GOT3 (cell line): ENCODE data around the gene CEACAM3.

ENCODE experiments used
- DNase-seq: peaks from one replicate; lab custom pipeline; 2025; ENCODE audit warnings: mixed read lengths; lab: John Stamatoyannopoulos, UW

The CEACAM3 gene

GRCh38 chr19:41792513-41793413 lies 3.6 kb upstream of the CEACAM3 start:
- DNase-seq: no peak

GRCh38 chr19:41793414-41793727 lies 3.0 kb upstream of the CEACAM3 start:
- DNase-seq: no peak

DNA sequence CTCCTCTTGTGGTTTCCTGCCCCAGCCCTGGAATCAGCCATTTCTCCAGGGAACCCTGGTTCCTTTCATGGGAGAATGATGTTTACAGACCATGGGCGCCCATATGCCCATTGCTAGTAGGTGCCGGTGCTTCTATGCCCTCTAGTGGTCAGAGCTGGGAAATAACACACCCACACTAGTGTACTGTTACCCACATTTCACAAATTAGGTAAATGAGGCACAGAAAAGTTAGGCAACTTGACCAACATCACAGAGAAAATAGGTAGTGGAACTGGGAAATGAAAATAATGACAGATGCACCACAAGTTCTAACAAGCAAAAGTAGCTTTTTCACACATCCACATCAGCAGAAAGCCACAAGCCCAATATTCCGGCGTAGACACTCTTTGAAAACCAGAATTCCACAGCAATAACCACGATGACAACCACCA lies 1.3 kb upstream of the CEACAM3 start:
- no peak for DNase-seq

DNA sequence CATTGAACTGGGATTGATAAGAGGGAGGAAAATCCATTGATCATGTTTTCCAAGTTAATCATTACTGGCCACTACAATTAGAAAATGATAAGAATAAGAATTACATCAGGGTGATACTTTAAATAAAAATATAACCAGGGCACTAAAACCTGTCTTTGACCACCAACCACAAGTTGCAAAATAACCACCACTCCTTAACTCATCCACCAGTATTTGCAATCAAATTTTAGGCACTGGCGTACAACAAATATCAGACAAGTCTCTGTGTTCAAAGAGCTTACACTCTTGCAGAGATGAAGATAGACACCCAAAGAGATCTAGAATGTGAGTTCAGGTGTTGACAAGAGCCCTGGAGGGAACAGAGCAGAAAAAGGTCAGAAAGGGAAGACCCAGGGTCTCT lies 514 bp downstream of the CEACAM3 start:
- DNase-seq: no peak

GRCh38 chr19:41799444-41800000 lies 3.1 kb downstream of the CEACAM3 start:
- no peak for DNase-seq

DNA sequence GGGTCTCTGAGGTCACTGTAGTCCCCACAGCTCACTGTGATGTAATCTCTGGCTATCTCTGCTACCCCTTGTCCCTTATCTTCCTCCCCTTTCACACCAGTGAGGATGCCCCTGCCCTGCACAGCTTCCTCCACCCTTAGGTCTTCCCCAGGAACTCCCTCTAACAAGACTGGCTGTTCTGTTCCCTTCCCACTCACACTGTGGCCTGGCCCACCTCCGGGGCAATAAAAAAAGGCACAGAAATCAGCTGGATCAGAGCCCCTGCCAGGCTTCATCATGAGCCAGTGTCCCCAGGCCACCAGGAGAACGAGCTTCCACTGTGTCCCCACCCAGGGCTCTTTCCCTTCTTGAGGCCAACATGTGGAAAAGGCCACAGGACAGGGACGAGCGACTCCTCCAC lies 4.6 kb downstream of the CEACAM3 start:
- no peak for DNase-seq

GRCh38 chr19:41801792-41802211 lies 5.4 kb downstream of the CEACAM3 start:
- DNase-seq: no peak

GRCh38 chr19:41802770-41803169 lies 6.4 kb downstream of the CEACAM3 start:
- DNase-seq: no peak

- no peak for DNase-seq
Observed at GRCh38 chr19:41804336-41804735, 7.9 kb downstream of the CEACAM3 start.

DNA sequence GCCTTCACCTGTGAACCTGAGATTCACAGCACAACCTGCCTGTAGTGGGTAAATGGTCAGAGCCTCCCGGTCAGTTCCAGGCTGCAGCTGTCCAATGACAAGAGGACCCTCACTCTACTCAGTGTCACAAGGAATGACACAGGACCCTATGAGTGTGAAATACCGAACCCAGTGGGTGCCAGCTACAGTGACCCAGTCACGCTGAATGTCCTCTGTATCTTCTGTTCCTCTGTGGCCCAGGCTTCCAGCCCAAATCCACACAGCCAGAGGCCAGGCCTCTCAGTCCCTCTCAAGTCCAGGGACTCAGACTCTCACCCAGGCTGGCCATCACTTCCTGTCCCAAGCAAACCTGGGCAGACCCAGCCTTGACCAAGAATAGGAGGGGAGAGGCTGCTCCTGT lies 10.8 kb downstream of the CEACAM3 start:
- DNase-seq: no peak

DNA sequence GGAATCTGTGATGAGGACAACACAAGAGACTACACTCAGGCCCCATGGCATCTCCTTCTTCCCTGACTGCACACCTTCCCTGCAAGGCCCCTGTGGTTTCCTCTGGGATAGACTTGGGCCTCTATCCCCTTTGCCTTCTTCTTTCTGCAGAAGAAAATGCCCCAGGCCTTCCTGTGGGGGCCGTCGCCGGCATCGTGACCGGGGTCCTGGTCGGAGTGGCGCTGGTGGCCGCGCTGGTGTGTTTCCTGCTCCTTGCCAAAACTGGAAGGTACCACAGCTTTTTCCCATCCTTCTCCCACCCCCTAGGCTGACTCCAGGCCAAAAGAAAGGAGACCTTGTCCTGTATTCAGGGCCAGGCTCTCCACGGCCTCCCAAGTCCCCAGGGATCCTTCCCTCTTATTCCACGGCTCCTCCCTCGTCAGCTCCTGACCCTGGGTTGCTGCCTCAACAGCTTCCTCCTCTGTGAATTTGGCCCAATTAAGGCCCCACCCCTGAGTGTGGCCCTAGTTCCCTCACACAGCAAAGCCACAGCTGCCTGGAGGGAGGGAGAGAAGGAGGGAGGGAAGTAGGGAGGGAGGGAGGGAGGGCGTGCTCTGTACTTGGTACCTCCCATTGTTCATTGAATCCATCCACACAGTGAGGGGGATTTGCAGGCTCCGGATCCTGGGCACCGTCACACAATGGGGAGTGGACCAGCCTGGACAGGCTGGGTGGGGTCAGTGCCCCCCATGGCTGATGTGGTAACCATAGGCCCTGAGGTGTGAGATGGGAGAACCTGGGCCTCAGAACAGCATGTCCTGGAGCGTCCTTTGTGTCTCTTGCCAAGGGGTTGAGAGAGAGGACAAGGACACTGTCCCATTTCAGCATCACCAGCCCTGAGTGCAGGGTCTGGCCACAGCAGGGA lies 12.5 kb downstream of the CEACAM3 start:
- DNase-seq: no peak

DNA sequence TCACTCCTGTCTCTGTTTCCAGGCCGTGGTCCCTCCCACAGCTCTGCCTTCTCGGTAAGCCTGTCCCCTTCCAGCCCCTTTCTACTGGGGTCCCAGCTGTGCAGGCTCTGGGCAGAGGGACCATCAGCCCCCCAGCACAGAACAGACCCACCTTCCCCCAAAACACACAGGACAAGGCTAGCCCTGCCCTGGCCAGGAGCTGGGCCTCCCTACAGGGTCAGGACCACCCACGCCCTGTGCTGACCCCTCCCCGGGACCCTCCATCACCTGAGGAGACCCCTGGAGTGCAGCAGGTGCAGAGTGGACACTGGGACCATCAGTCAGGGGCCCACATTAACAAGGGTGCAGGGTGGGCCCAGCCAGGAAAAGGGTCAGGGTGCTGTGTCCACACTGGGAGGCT lies 13.9 kb downstream of the CEACAM3 start:
- no peak for DNase-seq

DNA sequence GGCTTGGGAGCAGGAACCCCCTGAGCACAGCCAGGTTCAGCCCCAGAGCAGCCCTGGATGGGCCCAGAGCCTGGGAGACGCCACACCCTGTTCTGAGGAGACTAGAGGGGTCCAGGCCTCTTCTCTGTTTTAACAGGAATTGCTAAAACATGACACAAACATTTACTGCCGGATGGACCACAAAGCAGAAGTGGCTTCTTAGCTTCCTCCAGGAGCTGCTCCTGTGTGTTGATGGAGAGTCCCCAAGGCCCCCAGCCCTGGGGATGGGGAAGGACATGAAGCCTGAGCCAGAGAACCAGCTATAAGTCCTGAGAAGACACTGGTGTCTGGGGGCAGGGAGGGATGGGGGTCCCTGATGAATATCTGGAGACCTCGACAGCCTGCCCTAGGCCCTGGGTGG lies 14.6 kb downstream of the CEACAM3 start:
- DNase-seq: no peak

GRCh38 chr19:41811981-41812380 lies 15.6 kb downstream of the CEACAM3 start:
- no peak for DNase-seq

DNA sequence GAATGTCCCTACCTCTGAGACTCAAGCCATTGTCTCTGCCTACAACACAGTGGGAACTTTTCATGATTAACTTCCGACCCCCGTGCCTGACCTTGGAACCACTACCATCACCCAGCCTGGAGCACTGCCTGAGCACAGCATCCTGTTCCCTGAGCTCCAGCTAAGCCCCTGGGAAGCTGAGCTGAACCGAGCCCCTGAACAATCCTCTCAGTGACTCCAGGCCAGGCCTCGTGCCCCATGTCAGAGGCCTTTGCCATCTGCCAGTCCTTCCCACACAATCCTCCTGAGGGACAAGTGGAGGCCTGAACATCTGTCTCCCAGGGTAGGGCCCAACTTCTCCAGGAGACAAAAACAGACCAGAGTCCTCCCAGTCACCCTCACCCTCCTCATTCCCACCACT lies 17.5 kb downstream of the CEACAM3 start:
- no peak for DNase-seq

DNA sequence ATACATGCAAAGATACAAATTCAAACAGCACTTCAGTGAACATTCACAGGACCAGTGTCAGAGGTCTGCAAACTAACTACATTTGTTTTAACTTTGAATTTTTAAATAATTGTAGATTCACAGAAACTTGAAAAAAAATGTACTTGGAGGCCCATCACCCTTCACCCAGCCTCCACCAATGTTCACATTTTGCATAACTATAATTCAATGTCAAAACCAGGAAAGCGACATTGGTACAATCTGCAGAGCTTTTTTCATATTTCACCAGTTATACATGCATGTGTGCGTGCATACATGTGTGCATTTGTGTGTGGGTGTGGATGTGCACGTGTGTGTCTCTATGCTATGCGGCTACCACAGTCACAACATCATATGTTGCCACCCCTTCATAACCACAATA lies 18.9 kb downstream of the CEACAM3 start:
- no peak for DNase-seq

GRCh38 chr19:41816761-41817160 lies 20.4 kb downstream of the CEACAM3 start:
- no peak for DNase-seq

DNA sequence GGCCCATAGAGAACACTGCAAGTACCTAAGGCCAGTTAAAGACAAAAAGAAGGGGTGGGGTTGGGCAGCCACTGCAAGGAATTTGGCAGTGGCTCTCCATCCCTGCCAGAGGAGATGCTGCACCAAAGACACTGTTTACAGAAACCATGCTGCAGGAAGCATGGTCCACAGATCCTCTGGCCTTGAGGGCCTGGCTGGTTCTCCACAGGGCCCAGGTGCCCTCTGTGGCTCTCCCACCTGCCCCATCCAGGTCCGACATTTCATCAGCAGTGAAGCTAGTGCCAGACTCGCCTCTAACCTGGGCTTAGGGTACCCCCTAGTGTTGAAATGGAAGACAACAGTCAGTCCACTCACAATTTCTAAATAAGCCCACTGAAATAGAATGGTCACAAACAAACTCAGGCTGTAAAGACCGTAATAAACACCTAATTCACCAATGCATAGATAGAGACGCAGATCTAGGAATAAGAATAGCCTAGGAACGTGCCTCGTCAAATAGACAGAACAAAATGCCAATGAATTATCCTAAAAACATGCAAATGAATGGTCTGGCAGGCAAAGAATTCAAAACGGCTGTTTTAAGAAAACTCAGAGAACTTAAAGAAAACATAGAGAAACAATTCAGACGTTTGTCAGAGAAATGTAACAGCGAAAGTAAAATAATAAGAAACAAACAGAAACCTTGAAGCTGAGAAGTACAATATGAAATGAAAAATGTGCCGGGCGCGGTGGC lies 24.8 kb downstream of the CEACAM3 start:
- no peak for DNase-seq

DNA sequence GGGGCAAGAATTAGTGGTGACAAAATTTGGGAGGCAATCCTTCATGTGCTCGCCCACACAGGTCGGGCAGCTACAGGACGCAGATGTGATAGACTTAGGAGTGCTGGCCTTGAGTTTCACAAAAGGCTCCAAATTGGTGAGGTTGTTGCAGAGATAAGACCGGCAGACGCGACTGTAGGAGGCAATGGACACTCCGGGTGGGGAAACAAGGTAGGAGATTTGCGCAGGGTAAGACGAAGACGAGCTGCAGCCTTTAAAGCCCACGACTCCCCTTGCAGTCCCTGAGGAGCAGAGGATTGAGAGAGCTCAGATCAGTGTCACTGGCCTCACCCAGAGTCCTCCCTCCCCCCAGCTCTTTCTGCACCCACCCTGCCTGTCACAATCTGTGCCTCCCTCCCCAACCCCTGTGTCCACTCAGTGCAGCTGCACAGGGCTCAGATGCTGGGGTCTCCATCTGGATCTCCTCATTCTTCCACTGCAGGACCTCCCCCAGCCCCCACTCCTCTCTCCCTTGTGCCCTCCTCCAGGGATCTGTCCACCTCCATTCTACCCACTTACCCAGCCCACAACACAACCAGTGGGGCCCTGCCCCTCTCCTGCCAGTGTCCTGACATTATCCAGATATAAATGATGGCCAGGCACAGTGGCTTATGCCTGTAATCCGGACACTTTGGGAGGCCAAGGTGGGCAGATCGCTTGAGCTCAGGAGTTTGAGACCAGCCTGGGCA lies 41.8 kb downstream of the CEACAM3 start:
- DNase-seq: no peak

- DNase-seq: no peak
Observed at GRCh38 chr19:41839211-41839610, 42.8 kb downstream of the CEACAM3 start.

DNA sequence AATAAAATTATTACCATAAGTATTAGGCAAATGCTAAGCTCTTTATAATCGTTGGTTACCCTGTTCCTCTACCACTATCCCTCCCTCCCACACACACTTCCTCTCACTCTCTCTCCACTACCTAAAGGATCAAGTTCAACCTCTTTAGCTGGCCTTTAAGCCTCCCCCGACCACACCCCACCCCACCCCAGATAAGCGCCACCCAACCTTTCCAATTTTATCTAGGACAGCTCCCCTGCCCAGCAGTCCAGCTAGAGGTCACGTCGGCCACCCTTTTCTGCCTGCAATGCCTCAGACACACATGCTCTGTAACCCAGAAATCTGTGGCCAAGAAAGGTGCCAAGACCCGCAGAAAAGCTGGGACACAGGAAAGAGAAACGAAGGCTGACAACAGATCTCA lies 47.0 kb downstream of the CEACAM3 start:
- DNase-seq: no peak
